Testis (tissue), 2 donors: ENCODE results near the gene CTDSPL2.

Experiments used
- CTCF ChIP-seq, 3 experiments: fragments of 450-650 bp in 2 of 3; fragments of 200-600 bp in 1 of 3; sonication (generic) in 1 of 3; IDR thresholded peaks; one replicate each; pipeline ENCODE4 v1.5.1; 2016 to 2019; ENCODE audit warnings: antibody characterized with exemption in 3 of 3, mild to moderate bottlenecking in 2 of 3, moderate library complexity in 1 of 3
- POLR2A ChIP-seq: fragments of 450-650 bp; IDR thresholded peaks from one replicate; pipeline ENCODE4 v1.6.1; 2017; ENCODE audit warnings: antibody characterized with exemption, mild to moderate bottlenecking, moderate library complexity

GRCh38 chr15:44471885-44472455, 44.5 kb downstream of the CTDSPL2 start:
- TF ChIP-seq CTCF (IDR thresholded peaks at IDR 0.05) (no peak), POLR2A (no peak)
